ENCODE results near the gene HYAL4.

- no peak for TF ChIP-seq POLR2AphosphoS5 (IDR thresholded peaks at IDR 0.05; ENCODE audit: borderline replicate concordance, low read depth, low read length)
- no peak for TF ChIP-seq EZH2 (IDR thresholded peaks at IDR 0.05)
- TF ChIP-seq FOXP2 (optimal IDR thresholded peaks at IDR 0.05; ENCODE audit: control extremely low read depth, extremely low read length, insufficient read depth): no peak
These were observed 19.5 kb downstream of the HYAL4 start for GRCh38 chr7:123864436-123864835.

Data from SK-N-MC (cell line).